ENCODE results near the gene MRPS23.
A peak's percentile ranks its signal among the peaks of the same experiment; 100 is the strongest.
"Not testable (repeated sequence)": the region's sequence is repeated elsewhere in the genome, so short reads cannot be mapped to it uniquely, and the experiment has no call there.

MRPS23 gene

DNA sequence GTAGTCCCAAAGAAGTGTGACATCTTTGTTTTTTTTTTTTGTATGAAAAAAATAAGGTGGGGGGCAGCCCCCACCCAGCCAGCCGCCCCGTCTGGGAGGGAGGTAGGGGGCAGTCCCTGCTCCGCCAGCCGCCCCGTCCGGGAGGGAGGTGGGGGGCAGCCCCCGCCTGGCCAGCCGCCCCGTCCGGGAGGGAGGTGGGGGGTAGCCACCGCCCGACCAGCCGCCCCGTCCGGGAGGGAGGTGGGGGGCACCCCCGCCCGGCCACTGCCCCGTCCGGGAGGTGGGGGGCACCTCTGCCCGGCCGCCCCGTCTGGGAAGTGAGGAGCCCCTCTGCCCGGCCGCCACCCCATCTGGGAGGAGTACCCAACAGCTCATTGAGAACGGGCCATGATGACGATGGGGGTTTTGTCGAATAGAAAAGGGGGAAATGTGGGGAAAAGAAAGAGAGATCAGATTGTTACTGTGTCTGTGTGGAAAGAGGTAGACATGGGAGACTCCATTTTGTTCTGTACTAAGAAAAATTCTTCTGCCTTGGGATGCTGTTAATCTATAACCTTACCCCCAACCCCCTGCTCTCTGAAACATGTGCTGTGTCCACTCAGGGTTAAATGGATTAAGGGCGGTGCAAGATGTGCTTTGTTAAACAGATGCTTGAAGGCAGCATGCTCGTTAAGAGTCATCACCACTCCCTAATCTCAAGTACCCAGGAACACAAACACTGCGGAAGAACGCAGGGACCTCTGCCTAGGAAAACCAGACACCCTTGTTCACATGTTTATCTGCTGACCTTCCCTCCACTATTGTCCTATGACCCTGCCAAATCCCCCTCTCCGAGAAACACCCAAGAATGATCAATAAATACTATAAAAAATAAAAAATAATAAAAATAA is 3.5 kb downstream of the MRPS23 start:
- H3K9me3 ChIP-seq (replicated peaks; ENCODE audit: low read length); H3K4me3 ChIP-seq (ENCODE audit: low read length); H3K27me3 ChIP-seq (ENCODE audit: control insufficient read depth, insufficient read depth, low read length); H3K4me2 ChIP-seq (ENCODE audit: low read length); H3K9ac ChIP-seq (ENCODE audit: low read depth, low read length): not testable (repeated sequence)
- Histone ChIP-seq H3K4me1 (ENCODE audit: control insufficient read depth, insufficient read depth, low read length) (peaks cover 15% of the 10 kb centered on the region), H3K36me3 (ENCODE audit: insufficient read depth, low read length) (peaks cover 24% of the 10 kb centered on the region)

DNA sequence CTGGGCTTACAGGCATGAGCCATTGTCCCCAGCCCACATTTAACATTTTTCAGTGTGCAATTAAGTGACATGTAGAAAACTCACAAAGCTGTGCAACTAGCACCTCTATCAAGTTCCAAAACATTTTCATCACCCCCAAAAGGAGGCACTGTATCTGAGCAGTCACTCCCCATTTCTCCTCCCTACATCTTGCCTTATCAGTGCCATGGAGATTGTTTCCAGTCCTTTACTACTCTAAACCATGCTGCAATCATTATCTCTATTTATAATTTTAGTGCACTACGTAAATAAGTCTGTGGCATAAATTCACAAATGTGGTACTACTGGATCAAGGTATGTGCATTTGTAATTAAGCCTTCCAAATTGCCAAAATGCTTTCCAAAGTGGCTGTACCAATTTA is 7.6 kb downstream of the MRPS23 start:
- no peak overlapping the region for H3K9ac ChIP-seq (ENCODE audit: low read depth, low read length)
- H3K4me1 ChIP-seq (ENCODE audit: control insufficient read depth, insufficient read depth, low read length) = no peaks in the 10 kb centered on the region
- peaks cover 43% of the 10 kb centered on the region for H3K36me3 ChIP-seq (ENCODE audit: insufficient read depth, low read length)
- no peaks in the 10 kb centered on the region for H3K9me3 ChIP-seq (replicated peaks; ENCODE audit: low read length)
- no peak overlapping the region for H3K4me3 ChIP-seq (ENCODE audit: low read length)
- H3K27me3 ChIP-seq (ENCODE audit: control insufficient read depth, insufficient read depth, low read length) = no peaks in the 10 kb centered on the region
- H3K4me2 ChIP-seq (ENCODE audit: low read length) = no peak overlapping the region

DNA sequence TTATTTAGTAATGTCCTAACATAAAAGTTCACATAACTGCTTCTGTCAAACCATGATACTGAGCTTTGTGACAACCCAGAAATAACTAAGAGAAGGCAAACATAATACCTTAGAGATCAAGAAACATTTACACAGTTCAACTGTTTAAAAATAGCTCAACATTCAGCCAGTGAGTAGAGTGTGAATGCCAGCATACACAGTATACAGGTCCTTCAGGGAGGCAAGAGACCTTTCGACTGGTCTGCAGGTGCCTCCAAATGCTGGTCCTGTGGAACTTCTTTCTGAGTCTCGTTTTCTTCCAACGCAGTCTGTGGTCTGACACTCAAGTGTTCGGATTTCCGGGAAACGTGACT is 10.3 kb downstream of the MRPS23 start:
- peaks cover 41% of the 10 kb centered on the region for H3K36me3 ChIP-seq (ENCODE audit: insufficient read depth, low read length)
- no peaks in the 10 kb centered on the region for H3K27me3 ChIP-seq (ENCODE audit: control insufficient read depth, insufficient read depth, low read length)
- no peak overlapping the region for H3K4me3 ChIP-seq (ENCODE audit: low read length)
- no peak overlapping the region for H3K9ac ChIP-seq (ENCODE audit: low read depth, low read length)
- no peaks in the 10 kb centered on the region for H3K9me3 ChIP-seq (replicated peaks; ENCODE audit: low read length)
- peaks cover 9% of the 10 kb centered on the region for H3K4me1 ChIP-seq (ENCODE audit: control insufficient read depth, insufficient read depth, low read length)
- H3K4me2 ChIP-seq (ENCODE audit: low read length) = no peak overlapping the region

DNA sequence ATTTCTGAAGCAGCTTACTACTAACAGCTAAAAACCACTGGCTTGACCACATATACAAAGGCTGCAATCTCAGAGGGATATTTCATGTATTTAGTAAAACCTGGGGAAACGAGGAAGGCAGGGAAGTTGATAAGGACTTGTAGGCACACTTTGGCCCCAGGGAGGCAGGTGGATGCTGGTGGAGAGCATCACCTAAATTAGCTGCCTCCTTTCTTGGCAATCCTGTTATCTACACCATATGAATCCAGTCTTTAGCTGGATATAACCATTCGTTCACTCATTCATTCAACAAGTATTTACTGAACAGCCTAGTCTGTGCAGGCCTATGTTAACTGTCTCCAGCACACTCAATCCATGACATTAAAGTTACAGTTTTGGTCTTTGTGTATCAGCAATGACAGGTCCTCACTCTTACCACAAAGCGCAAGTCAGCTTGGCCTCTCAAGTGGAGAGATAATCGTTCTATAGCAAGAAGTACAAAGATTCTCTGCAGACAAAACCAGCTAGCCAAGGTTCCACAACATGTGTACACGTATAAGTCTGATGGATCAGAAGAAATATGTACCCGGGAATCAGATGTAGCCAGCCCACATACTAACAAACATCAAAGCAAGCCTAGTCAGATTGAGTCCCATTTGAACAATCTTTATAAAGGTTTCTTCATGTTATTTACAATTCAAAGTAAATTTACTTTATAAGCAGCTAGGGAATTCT is 10.8 kb downstream of the MRPS23 start:
- Histone ChIP-seq H3K9me3 (replicated peaks; ENCODE audit: low read length) (no peaks in the 10 kb centered on the region), H3K4me1 (ENCODE audit: control insufficient read depth, insufficient read depth, low read length) (peaks cover 13% of the 10 kb centered on the region), H3K9ac (ENCODE audit: low read depth, low read length) (no peak overlapping the region), H3K27me3 (ENCODE audit: control insufficient read depth, insufficient read depth, low read length) (no peaks in the 10 kb centered on the region), H3K4me3 (ENCODE audit: low read length) (no peak overlapping the region), H3K4me2 (ENCODE audit: low read length) (no peak overlapping the region), H3K36me3 (ENCODE audit: insufficient read depth, low read length) (peaks cover 41% of the 10 kb centered on the region)

DNA sequence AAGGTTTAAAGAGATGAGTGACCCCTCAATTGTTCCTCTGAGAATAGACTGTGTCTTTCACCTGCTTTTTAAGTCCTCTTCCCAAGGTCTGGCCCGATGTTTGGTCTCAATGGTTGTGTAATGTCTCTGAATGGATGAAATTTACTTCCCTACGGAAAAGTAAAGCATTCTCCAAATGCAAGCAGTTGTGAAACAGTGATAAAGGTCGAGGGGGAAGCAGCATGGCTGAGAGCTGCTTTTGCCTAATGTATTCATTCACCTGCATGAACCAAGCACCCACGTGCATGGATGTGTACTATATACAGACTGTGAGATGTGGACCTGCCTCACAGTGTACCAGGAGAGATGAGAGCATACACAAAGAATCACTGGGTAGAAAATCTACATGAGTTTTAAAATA is 11.4 kb downstream of the MRPS23 start:
- Histone ChIP-seq H3K4me1 (ENCODE audit: control insufficient read depth, insufficient read depth, low read length) (peaks cover 19% of the 10 kb centered on the region), H3K27me3 (ENCODE audit: control insufficient read depth, insufficient read depth, low read length) (no peaks in the 10 kb centered on the region), H3K4me3 (ENCODE audit: low read length) (no peak overlapping the region), H3K4me2 (ENCODE audit: low read length) (no peak overlapping the region), H3K9me3 (replicated peaks; ENCODE audit: low read length) (no peaks in the 10 kb centered on the region), H3K36me3 (ENCODE audit: insufficient read depth, low read length) (peaks cover 38% of the 10 kb centered on the region), H3K9ac (ENCODE audit: low read depth, low read length) (no peak overlapping the region)

DNA sequence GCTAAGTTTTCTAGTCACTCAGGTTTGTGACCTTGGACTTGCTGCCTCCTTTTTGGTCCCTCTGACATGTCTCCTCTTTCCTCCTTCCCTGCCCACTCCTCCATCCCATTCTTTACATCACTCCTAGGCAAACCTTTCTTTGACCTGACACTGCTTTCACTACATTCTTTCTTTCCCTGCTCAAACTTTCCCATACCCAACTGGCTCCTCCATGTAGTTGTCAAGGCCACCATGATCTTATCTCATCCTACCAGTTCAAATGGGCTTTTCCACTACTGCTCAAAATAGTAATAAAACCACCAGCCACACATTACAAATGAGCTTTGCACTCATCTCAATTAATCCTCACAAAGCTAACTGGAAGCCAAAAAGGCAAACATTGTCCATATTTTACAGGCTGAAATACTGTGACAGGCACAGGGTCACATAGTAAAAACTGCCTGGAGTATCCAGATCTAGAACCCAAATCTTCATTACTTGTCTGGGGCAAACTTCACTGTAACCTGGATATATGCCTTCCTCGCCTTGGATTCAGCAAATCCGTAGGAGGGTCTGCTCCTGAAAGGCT is 14.4 kb downstream of the MRPS23 start:
- Histone ChIP-seq H3K9ac (ENCODE audit: low read depth, low read length) (no peak overlapping the region), H3K36me3 (ENCODE audit: insufficient read depth, low read length) (peaks cover 19% of the 10 kb centered on the region), H3K4me3 (ENCODE audit: low read length) (no peak overlapping the region), H3K9me3 (replicated peaks; ENCODE audit: low read length) (no peaks in the 10 kb centered on the region), H3K4me2 (ENCODE audit: low read length) (no peak overlapping the region), H3K4me1 (ENCODE audit: control insufficient read depth, insufficient read depth, low read length) (peaks cover 29% of the 10 kb centered on the region), H3K27me3 (ENCODE audit: control insufficient read depth, insufficient read depth, low read length) (no peaks in the 10 kb centered on the region)

DNA sequence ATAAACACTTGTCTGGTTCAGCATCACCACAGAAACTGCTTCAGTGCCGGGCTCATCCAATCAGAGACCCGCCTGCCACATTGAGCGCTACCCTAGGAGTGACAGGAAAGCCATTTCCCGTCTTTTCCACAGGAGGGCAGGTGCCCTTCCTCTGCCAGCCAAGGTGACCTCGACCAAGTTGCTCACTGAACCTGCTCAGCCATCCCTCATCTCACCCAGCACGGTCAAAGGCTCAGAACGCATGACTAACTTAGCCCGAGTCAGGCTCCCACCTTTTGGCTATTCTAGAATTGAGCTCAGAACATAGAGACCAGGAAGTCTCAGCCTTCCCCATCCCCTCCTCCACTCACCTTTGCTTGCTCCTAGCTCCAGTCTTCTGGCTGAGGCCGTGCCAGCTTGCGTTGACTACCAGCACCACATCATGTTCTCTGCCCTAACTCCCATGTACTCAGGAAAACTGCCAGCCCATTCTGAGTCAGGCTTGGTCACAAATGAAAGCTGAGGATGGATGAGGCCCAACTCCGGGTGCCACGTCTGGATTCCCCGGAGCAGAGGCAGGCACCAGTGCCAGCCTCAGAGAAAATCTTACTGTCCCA is 15.6 kb downstream of the MRPS23 start:
- Histone ChIP-seq H3K9ac (ENCODE audit: low read depth, low read length) (peak overlapping the region; percentile 54), H3K36me3 (ENCODE audit: insufficient read depth, low read length) (peaks cover 12% of the 10 kb centered on the region), H3K27me3 (ENCODE audit: control insufficient read depth, insufficient read depth, low read length) (no peaks in the 10 kb centered on the region), H3K4me1 (ENCODE audit: control insufficient read depth, insufficient read depth, low read length) (peaks cover 29% of the 10 kb centered on the region), H3K9me3 (replicated peaks; ENCODE audit: low read length) (no peaks in the 10 kb centered on the region), H3K4me2 (ENCODE audit: low read length) (peak overlapping the region; percentile 64), H3K4me3 (ENCODE audit: low read length) (peak overlapping the region; percentile 14)

DNA sequence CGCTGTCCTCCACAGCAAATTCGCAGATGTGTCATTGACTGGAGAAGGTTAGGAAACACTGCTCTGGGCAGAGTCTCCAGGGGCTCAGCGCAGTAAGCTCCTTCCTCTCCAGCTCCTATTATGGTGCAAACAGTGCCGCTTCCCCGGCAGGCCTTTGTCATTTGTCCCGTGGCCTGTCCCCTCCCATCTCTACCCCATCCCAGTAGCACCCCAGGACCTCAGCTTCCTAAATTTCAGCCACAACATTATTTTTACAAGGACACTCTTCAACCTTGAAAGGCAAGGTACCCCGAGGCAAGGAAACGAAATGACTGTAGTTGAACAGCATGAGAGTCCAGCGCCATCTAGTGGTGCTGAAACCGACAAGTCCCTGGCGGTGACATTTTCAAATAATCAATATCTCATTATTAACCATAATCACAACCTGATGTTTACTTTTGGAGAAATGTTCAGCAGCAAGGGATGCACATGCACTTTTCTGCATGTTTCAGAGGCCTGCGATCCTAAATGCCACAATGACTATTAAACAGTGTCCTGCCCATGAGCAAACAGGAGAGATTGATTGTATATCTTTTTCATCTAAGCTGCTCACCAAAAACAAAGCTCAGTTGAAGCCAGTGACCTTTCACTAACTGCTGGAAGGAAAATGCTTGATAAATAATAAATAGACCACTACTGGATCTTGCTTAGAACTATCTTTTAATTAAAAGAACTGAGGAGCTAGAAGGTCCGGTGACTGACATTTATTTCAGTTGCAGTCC is 16.5 kb downstream of the MRPS23 start:
- Histone ChIP-seq H3K9me3 (replicated peaks; ENCODE audit: low read length) (no peaks in the 10 kb centered on the region), H3K27me3 (ENCODE audit: control insufficient read depth, insufficient read depth, low read length) (no peaks in the 10 kb centered on the region), H3K36me3 (ENCODE audit: insufficient read depth, low read length) (peaks cover 4% of the 10 kb centered on the region), H3K9ac (ENCODE audit: low read depth, low read length) (peak overlapping the region; percentile 21), H3K4me3 (ENCODE audit: low read length) (peak overlapping the region; percentile 63), H3K4me2 (ENCODE audit: low read length) (peak overlapping the region; percentile 81), H3K4me1 (ENCODE audit: control insufficient read depth, insufficient read depth, low read length) (peaks cover 29% of the 10 kb centered on the region)

DNA sequence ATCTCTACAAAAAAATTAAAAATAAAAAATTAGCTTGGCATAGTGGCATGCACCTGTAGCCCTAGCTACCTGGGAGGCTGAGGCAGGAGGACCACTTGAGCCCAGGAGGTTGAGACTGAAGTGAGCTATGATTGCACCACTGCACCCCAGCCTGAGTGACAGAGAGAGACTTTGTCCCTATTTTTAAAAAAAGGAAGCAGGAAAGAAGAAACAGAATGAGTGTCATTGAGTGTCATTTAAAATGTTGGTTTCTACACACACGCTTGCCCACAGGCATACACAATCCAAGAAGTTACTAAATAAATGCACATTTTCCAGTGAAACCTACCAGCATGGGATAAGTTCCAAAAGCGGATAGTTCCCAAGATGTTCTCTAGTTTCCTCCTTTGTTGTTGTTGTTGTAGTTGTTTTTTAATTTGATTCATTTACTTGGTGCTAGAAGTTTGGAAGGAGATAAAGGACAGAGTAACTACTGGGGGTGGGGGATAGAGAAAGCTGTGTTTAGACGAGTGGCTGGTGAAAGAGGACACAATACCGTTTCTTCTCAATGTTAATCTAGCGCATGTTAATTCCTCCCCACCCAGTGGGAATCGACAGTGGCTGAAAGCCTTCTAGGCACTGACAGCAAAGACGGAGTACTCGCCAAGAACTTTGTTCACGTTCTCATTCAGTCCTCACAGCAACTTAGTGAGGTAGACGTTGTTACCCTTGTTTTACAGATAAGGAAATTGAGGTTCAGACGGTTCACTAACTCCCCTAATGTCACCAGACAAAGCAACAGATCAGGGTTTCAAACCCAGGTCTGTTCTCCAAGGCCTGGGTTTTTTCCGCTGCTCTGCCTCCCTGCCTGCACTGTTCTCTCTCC is 17.3 kb downstream of the MRPS23 start:
- Histone ChIP-seq H3K4me2 (ENCODE audit: low read length) (peak overlapping the region; percentile 81), H3K4me1 (ENCODE audit: control insufficient read depth, insufficient read depth, low read length) (peaks cover 29% of the 10 kb centered on the region), H3K9ac (ENCODE audit: low read depth, low read length) (peak overlapping the region; percentile 21), H3K9me3 (replicated peaks; ENCODE audit: low read length) (no peaks in the 10 kb centered on the region), H3K36me3 (ENCODE audit: insufficient read depth, low read length) (peaks cover 3% of the 10 kb centered on the region), H3K27me3 (ENCODE audit: control insufficient read depth, insufficient read depth, low read length) (no peaks in the 10 kb centered on the region), H3K4me3 (ENCODE audit: low read length) (peak overlapping the region; percentile 63)

DNA sequence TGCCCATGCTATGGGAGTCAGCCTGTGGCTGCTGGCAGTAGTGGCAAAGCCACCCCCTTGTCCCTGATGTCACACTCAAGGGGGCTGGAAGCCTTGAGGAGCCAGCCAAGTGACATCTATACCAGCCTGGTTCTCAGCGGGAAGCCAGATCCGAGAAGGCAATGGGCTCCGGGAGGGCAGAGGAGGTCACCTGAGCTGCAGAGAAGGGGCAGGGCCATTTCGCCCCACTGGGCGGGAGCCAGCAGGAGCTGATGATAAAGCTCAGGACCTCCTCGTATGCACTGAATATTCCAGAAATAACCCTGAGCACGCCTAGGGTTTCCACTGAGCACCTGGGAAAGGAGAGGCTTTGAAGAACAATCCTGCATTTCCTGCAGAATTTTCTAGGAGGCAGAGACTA is 19.0 kb downstream of the MRPS23 start:
- H3K9ac ChIP-seq (ENCODE audit: low read depth, low read length) = no peak overlapping the region
- peaks cover 29% of the 10 kb centered on the region for H3K4me1 ChIP-seq (ENCODE audit: control insufficient read depth, insufficient read depth, low read length)
- H3K27me3 ChIP-seq (ENCODE audit: control insufficient read depth, insufficient read depth, low read length) = no peaks in the 10 kb centered on the region
- no peaks in the 10 kb centered on the region for H3K36me3 ChIP-seq (ENCODE audit: insufficient read depth, low read length)
- no peak overlapping the region for H3K4me3 ChIP-seq (ENCODE audit: low read length)
- H3K9me3 ChIP-seq (replicated peaks; ENCODE audit: low read length) = no peaks in the 10 kb centered on the region
- no peak overlapping the region for H3K4me2 ChIP-seq (ENCODE audit: low read length)

All from skeletal muscle satellite cell (primary cell).